Measurements from ENCODE around the gene IFITM5. TPM values are rescaled to one million over a fixed set of nuclear protein-coding genes. Genes with fewer than 3 reads are reported as not detected.

Gene IFITM5
- polyA plus RNA-seq, 1 donor from 2014 or later, result not detected

DNA sequence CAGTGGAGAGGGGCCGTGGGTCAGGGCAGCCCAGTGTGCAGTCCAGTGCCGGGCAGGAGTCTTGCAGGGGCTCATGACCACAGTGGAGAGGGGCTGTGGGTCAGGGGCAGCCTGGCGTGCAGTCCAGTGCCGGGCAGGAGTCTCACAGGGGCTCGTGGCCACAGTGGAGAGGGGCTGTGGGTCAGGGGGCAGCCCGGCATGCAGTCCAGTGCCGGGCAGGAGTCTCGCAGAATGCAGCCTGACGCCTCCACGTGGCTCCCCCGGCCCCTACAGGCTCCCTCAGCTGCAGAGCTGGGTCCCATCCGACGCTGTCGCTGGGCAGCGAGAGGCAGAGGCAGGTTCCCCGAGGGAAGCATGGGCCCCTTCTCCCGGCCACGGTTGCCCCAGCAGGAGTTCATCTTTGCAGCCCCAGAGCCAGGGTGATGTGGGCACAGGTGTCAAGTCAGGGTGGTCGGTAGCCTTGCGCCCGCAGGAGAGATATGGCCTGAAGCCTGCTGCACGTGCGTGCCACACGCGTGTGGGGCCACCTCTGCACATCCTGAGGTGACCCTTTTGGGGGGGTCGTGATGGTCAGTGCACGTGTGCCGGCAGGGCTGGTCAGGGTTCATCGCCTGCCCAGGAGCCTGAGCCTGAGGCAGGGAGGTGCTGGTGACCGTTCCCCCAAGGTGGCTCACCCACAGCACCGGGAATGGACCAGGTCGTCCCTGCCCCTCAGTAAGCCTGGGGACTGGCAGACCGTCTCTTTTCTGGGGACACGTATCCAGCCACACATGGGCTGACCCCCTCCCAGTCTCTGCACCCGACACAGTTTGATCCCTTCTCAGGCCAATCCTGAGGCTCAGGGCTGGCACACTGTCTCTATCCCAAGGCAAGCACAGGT is 2.9 kb downstream of the IFITM5 start:
- no peaks in the 10 kb centered on the region for H3K36me3 ChIP-seq (ENCODE audit: insufficient read depth, low read length)
- H3F3A ChIP-seq (ENCODE audit: insufficient read depth, low read length, poor library complexity, severe bottlenecking), result no peaks in the 10 kb centered on the region
- no peak overlapping the region for H3K9ac ChIP-seq (ENCODE audit: low read length)
- no peak overlapping the region for H3K4me2 ChIP-seq (ENCODE audit: low read length)
- H3K79me2 ChIP-seq (replicated peaks; ENCODE audit: insufficient read depth, low read length), result no peaks in the 10 kb centered on the region
- no peak overlapping the region for H3K4me3 ChIP-seq (ENCODE audit: low read length)
- H3K27me3 ChIP-seq (ENCODE audit: insufficient read depth, low read depth, low read length), result no peaks in the 10 kb centered on the region
- H2AFZ ChIP-seq (ENCODE audit: low read depth, low read length), result no peak overlapping the region
- no peaks in the 10 kb centered on the region for H4K20me1 ChIP-seq (ENCODE audit: insufficient read depth)
- H3K27ac ChIP-seq (ENCODE audit: low read length), result no peak overlapping the region
- no peaks in the 10 kb centered on the region for H3K9me2 ChIP-seq (ENCODE audit: insufficient read depth, low read length)
- TF ChIP-seq RAD21 (conservative IDR thresholded peaks at IDR 0.05) (no peak), EZH2 (IDR thresholded peaks at IDR 0.05; ENCODE audit: borderline replicate concordance, insufficient read depth, low read length, poor library complexity, severe bottlenecking) (no peak), TAF1 (IDR thresholded peaks at IDR 0.05; ENCODE audit: low read depth) (no peak), EP300 (conservative IDR thresholded peaks at IDR 0.05; ENCODE audit: poor library complexity, severe bottlenecking) (no peak), POLR2AphosphoS5 (IDR thresholded peaks at IDR 0.05) (no peak), CTCF (IDR thresholded peaks at IDR 0.05; ENCODE audit: poor library complexity, severe bottlenecking) (no peak), REST (IDR thresholded peaks at IDR 0.05; ENCODE audit: borderline replicate concordance) (no peak), SMC3 (conservative IDR thresholded peaks at IDR 0.05; ENCODE audit: poor library complexity) (no peak), MXI1 (conservative IDR thresholded peaks at IDR 0.05; ENCODE audit: poor library complexity, severe bottlenecking) (no peak)
- no peaks in the 10 kb centered on the region for H3K9me3 ChIP-seq (ENCODE audit: low read length)

DNA sequence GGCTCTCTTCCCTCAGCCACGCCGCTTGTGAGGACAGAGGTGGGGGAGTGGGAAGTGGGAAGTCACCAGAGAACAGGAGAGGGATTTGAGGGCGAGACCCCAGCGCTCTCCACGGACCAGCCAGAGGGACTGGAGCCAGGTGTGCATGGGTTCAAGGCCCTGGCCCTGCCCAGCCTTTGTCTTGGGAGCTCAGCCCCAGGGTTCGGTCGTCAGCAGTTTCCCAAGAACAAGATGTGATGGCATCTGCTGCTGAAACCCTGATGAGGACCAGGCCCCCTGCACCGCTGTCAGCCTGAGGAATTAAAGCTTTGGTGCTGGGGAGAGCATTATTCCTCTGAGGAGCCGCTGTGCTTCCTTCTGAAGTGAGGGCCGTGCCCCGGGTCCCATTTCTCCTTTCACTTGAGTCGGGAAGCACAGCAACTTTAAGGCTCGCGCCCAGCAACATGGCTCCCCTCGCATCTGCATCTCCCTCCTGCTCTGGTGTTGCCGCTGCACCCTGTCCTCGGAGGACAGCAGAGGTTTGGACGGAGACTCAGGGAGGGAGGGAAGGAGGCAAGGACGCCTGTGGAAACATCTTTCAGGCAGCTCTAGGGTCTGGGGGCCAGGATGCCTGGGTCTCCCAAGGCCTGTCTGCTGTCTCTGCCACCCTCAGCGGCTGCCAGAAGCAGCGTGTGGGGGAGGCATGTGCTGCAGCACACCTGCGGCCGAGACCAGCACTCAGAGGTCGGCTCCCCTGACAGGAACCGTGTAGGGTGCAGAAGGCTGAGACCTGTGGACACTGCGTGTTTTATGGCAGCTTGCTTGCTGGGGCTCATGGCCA is 3.8 kb downstream of the IFITM5 start:
- H3K27me3 ChIP-seq (ENCODE audit: insufficient read depth, low read depth, low read length), result no peaks in the 10 kb centered on the region
- no peaks in the 10 kb centered on the region for H3K36me3 ChIP-seq (ENCODE audit: insufficient read depth, low read length)
- no peak overlapping the region for H3K27ac ChIP-seq (ENCODE audit: low read length)
- no peaks in the 10 kb centered on the region for H3K9me2 ChIP-seq (ENCODE audit: insufficient read depth, low read length)
- no peaks in the 10 kb centered on the region for H4K20me1 ChIP-seq (ENCODE audit: insufficient read depth)
- H3K4me2 ChIP-seq (ENCODE audit: low read length), result no peak overlapping the region
- no peak overlapping the region for H3K9ac ChIP-seq (ENCODE audit: low read length)
- no peak overlapping the region for H3K4me3 ChIP-seq (ENCODE audit: low read length)
- H3K9me3 ChIP-seq (ENCODE audit: low read length), result no peaks in the 10 kb centered on the region
- no peaks in the 10 kb centered on the region for H3K79me2 ChIP-seq (replicated peaks; ENCODE audit: insufficient read depth, low read length)
- no peak for TF ChIP-seq SMC3 (conservative IDR thresholded peaks at IDR 0.05; ENCODE audit: poor library complexity)
- TF ChIP-seq CTCF (IDR thresholded peaks at IDR 0.05; ENCODE audit: poor library complexity, severe bottlenecking), result no peak
- no peak for TF ChIP-seq EP300 (conservative IDR thresholded peaks at IDR 0.05; ENCODE audit: poor library complexity, severe bottlenecking)
- no peak for TF ChIP-seq REST (IDR thresholded peaks at IDR 0.05; ENCODE audit: borderline replicate concordance)
- no peak for TF ChIP-seq EZH2 (IDR thresholded peaks at IDR 0.05; ENCODE audit: borderline replicate concordance, insufficient read depth, low read length, poor library complexity, severe bottlenecking)
- TF ChIP-seq MXI1 (conservative IDR thresholded peaks at IDR 0.05; ENCODE audit: poor library complexity, severe bottlenecking), result no peak
- TF ChIP-seq TAF1 (IDR thresholded peaks at IDR 0.05; ENCODE audit: low read depth), result no peak
- TF ChIP-seq POLR2AphosphoS5 (IDR thresholded peaks at IDR 0.05), result no peak
- no peak for TF ChIP-seq RAD21 (conservative IDR thresholded peaks at IDR 0.05)
- no peaks in the 10 kb centered on the region for H3F3A ChIP-seq (ENCODE audit: insufficient read depth, low read length, poor library complexity, severe bottlenecking)
- H2AFZ ChIP-seq (ENCODE audit: low read depth, low read length), result no peak overlapping the region
